ELR (cell line): ENCODE data around the gene NUDT1.
A peak's percentile ranks its signal among the peaks of the same experiment; 100 is the strongest.

ENCODE experiments used
- DNase-seq: peaks from one replicate; pipeline ENCODE4 v3.0.0-alpha.2; 2015; ENCODE audit warnings: low read depth

The NUDT1 gene

DNA sequence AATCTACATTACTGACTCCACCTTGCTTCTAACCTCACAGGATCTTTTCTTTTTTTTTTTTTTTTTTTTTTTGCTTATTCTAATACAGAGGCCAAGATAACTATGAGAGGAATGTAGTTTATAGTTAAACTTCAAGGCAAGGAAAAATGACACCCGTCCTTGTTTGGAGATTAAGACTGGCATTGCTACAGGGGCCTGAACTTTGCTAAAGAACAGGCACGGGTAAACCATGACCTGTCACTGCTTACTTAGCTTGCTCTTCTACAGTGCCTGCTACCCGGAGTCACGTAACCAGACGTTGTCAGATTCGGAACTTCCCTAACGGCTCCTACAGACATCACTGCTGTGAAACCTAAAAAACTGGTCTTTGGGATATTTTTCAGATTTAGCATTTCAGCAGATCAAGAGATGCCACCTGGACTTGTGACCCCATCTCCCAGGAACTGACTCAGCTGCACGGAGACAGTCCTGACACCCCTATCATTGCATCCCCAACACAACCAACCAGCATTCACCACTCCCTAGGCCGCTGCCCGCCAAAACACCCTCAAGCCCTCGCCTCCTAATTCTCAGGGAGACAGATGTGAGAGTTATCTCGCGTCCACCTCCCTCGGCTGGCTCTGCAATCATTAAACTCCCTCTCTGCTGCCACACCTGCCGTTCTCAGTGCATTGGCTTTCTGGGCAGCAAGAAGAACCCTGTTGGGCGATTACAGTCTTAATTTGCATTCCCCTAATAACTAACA lies 36.8 kb upstream of the NUDT1 start:
- DNase-seq: no peak

DNA sequence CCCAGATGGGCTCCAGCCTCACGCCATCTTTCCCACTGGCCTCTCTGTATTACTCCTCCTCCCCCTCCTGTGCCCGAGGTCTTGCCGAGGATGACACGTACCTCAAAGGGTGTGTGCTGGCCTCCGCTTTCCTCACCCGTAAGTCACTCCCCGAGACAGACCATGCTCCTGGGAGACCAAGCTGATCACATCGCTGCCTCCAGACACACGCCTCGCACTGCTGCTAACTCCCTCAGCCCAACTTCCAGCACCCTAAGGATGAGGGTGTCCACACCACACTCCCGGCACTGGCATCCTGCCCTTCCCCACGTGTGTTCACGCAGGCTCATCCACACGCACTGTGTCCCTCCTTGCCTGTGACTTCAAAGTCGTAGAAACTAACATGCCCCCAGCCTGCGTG lies 33.3 kb upstream of the NUDT1 start:
- DNase-seq: no peak

DNA sequence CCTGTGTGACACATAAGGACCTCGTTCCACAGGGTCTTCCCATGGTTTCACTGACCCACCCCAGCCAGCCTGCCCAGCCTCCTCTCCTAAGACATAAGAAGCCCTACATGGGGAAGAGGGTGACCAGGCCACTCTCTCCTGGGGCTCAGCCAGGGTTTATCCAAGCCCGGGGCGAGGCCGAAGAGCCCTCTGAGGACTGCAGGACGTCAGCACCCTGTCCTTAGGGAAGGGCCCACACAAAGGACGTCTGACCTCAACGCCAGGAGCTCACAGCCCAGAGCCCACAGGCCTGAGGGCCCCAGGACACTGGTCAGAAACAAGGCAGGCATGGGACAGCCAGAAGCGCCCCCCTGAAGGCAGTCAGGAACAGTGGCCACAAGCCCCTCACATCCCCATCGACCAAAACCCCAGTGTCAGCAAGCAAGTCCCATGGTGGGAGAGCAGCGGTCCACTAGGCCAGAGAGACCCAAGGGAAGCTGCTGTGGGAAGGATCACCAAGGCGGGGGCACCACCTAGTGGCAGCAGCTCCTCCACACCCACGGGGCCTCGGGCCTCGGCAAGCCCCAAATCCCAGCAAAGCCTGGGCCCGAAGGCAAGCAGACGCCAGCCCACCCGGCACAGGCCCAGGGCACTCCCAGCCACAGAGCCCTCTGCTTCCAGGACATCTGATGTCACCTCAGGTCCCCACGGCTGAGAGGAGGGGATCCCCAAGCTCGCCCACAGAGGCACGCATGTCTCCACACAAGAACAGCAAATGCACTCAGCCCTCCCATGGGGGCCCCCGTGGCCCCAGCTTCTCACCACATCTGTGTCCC lies 32.7 kb upstream of the NUDT1 start:
- peak; percentile 70 for DNase-seq

DNA sequence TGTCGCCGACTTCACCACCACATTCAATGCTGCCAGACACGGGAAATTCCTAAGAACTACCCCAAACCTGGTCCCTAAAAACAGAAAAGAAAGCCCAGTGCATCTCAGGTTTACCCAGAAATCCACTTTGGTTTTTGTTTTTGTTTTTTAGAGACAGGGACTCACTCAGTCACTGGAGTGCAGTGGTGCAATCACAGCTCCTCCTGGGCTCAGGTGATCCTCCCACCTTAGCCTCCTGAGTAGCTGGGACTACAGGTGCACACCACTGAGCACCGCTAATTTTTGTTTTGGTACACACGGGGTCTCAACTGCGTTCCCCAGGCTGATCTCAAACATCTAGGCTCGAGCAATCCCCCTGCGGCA lies 32.1 kb upstream of the NUDT1 start:
- no peak for DNase-seq

DNA sequence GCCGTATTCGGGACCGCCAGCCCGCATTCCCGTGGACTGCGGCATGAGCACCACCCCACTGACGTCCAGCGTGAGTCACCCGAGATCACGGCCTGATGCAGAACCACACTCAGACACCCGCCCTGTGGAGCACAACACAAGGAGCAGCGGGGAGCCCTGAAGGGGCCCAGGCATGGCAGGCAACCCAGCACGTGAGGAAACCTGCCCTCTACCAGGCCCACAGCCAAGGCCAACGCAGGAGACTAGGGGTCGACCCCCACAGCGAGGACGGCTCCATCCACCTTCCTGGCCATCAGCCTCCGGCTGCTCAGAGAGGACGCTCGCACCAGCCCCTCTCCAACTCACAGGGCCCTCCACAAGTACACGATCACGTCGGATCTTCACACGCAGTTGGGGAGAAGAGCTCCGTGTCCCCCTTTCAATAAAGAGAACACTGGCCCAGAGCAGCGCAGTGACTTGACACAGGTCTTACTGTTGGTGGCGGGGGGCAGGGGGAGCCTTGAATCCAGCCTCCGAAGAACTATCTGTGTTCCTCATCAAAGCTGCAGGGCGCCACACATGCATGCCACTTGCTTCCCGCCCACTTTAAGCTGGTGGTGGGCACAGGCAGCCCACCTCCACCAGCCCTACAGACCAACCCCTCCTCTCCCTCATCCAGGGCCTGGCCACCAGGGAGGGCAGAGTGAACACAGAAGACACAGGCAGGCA lies 31.3 kb upstream of the NUDT1 start:
- no peak for DNase-seq

DNA sequence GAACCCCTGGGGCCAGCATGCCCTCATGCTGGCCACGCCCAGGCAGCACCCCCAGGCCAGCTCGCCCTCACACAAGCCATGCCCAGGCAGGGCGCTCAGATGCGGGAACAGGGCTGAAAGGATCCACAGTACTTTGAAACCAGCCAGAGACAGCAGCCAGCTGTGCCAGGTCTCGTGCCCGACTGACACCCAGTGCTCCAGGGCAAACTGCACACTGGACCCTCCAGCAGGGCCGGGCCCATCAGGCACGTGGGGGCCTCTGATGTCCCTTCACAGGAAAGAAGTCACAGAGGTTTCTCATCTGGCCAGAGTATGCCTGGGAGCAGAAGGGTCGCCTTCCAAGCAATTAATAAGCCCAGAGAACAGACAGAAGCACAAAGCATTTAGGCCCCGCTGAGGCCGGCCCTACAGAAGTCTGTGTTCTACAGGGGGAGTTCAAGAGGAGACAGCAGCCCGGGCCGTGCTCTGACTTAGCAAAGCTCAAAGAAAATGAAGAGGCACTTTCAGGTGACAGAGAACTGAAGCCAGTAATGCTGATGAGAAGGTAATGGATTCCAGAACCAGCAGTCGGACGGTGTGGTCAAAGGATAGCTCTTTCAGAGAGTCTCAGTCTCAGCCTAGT lies 30.7 kb upstream of the NUDT1 start:
- no peak for DNase-seq

DNA sequence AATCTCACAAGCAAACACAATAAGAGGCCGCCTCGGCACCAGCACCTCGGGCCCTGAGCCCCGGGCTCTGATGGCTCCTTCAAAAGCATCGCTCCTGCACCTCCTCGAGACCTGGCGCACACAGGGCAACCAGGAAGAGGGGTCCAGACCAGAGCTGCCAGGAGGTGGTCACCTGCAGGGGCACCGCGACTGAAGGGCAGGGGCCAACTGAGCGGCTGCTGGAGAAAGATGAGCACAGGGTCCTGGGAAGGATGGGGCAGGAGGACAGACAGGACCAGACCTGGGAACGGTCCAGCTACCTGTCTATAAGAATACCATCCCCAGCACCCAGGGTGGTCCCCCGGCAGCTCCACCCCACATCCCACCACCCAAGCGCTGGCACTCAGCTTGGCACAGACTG lies 30.1 kb upstream of the NUDT1 start:
- DNase-seq: no peak

DNA sequence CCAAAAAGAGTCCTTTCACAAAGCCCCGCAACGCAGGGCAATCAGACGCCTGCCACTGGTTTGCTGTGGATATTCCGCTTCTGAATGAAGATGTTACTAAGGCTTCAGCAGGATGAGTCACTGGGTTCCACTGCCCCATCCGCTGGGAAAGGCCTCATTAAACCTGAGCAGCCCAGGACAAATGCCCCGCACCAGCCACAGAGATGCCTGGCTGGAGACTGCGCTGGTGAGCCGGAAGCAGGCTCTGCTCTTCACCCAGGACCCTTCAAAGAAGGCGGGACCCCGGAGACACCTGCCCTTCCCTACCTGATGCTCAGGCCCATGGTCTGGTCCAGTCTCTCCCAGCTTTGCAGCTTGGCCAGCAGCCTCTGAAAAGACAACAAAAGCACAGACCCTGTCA lies 29.1 kb upstream of the NUDT1 start:
- peak; percentile 42 for DNase-seq

DNA sequence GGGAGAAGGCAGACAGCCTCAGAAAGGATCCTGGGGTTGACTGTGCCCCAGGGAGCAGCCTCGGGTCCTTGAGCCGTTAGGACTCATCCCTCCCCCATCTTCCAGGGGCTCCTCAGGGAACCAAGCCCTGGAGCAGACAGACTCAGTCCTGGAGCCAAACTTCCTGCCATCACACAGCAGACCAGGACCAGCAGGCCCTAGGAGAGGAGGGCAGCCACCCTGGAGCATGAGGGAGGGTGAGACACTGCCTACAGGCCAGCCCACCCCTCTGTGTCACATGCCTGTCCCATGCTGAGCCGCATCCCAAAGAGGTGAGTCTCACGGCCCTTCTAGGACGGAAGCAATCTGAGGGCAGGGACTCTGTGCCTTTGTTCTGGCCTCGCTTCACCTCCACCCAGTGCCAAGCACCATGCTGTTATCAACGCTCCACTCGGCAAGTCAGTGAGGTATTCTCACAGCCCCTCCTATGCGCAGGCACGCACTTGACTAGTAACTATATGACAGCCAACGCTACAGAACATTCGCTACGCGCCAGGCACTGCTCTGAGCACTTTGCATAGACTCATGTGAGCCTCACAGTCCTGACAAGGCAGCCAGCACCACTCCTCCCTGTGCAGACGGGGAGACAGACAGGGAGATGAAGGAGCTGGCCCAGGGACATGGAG lies 28.3 kb upstream of the NUDT1 start:
- no peak for DNase-seq

DNA sequence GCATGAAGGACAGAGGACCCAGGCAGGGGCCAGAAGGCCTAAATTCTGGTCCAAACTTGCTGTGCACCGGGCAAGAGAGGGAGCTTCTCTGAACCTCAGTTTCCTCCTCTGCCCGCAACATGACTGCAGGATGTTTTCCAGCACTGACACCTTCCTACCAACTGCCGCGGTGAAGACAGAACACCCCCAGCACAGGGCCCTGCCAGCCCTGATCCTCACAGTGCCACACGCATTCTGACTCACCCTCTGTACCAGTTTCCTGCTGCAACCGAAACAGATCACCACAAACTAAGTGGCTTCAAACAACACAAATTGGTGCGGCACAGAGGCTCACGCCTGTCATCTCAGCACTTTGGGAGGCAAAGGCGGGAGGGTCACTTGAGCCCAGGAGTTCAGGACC lies 27.4 kb upstream of the NUDT1 start:
- no peak for DNase-seq

DNA sequence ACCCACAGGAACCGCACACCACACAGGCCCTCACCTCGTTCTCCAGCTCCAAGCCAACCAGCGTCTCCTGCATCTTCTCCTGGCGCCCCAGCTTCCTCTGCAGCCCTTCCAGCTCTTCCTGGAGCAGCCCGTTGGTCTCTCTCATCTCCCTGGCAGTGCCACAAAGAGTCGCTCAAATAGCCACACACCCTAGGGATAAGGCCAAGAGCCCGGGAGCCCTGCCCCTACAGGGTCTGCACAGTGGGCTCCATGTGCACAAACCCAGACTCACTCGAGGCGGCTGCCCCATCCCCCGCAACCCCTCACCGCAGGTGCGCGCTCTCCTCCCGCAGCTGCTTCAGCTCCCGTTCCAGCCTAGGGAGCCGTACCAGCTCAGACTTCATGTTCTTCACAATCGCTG lies 26.2 kb upstream of the NUDT1 start:
- DNase-seq: no peak

DNA sequence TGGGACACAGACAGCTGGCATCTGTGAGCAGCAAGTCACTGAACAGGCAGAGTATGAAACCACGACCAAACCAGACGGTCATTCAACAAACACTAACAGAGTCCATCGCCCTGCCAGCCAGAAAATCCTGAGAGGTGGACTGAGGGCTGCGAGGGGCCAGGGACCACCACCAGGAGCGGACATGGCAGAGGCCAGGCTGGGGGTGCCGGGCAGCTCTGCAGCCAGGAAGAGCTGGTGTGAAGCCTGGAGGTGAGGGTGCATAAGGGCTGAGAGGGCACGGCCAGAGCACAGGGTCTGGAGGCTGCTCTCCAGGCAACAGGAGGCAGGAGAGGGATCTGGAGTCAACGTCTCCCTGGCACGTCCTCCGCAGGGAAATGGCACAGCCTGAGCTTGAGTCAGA lies 24.8 kb upstream of the NUDT1 start:
- DNase-seq: no peak

DNA sequence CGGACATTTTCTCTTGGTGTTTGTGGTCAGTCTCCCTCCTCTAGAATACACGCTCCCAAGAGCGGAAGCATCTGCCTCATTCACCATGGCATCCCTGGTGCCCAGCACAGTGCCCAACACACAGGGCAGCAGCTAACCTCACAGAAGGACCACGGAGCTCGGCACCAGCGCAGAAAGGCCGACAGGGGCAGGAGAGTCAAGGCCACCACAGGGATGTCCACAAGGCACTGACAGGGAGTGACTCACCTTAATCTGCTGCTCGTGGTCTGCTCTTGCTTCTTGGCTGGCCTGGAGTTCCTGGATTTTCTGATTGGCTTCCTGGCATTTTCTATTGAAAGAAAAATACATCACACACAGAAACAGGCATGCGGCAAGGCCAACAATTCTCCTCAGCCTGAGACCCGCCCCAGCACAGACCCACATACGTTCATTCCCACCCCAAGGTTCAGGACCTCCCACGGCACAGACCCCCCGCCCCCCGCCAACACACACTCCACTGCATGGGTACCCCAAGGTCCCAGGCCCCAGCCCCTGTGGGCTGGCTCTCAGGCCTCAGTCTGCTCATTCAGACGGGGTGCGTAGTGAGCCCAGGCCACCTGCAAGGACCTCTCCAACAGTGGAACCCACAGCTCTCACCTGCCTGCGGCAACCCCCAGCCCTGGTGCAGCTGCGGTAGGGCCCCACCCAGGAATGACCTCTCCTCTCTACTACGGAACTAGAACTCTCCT lies 24.1 kb upstream of the NUDT1 start:
- peak; percentile 39 for DNase-seq

DNA sequence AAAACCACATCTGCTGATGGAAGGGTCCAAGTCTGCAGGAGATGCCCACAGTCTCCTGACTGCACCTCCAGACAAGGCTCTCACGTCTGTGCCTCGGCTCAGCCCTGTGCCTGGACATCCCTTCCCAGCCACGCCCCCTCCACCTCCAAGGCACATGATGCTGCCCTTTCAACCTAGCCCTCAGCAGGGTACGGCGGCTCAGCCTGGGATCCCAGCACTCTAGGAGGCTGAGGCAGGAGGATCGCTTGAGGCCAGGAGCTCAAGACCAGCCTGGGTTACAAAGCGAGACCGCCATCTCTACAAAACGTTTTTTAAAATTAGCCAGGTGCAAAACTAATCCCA lies 23.6 kb upstream of the NUDT1 start:
- DNase-seq: no peak

DNA sequence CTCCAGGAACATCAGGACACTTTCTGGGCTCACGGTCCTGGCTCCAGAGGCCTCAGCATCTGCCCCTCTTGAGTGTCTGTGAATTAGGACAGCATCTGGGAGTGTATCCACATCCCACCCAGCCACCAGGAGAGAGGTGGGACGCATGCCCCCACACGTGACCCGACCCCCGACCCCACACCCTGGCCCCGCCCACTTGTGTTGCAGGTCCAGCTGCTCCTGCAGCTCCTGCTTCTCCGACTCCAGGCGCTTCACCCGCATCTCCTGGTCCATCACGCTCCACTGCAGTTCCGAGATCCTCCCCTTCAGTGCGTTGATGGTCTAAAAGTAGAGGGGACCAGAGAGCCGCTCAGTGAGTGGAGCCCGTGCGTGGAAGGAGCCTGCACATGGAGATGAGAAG lies 22.9 kb upstream of the NUDT1 start:
- DNase-seq: no peak

DNA sequence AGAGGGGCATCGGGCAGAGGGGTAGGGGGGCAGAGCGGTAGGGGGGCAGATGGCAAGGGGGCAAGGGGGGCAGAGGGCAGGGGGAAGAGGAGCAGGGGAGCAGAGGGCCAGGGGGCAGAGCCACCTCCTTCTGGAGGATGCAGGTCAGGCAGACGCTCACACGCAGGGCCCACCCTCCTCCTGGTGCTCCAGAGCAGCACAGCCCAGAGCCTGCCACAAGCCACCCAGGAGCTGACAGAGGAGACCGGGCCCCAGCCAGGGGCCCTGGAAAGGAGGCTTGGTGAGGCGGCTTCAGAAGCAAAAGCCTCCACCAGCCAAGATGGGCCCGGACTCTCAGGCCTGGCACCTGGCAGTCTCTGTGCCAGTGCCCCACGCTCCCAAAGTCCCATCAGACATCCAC lies 22.4 kb upstream of the NUDT1 start:
- no peak for DNase-seq

DNA sequence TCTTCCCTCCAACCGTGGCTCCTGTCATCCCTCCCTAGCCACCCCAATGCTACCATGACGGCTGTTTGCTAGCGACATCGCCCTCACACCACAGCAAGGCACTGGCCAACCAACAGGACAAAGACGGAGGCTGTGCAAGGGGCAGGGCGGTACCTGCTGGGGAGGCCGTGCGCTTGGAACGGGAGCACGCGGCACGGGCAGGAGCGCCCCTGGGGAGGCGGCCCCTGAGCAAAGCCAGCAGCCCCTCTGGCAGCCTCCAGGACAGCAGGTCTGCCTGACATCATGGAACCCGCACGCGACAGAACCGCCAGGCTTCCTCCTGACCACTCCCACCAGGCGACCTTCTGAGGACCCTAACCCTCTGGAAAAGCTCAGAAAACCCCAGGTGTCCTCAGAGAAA lies 22.0 kb upstream of the NUDT1 start:
- DNase-seq: no peak

DNA sequence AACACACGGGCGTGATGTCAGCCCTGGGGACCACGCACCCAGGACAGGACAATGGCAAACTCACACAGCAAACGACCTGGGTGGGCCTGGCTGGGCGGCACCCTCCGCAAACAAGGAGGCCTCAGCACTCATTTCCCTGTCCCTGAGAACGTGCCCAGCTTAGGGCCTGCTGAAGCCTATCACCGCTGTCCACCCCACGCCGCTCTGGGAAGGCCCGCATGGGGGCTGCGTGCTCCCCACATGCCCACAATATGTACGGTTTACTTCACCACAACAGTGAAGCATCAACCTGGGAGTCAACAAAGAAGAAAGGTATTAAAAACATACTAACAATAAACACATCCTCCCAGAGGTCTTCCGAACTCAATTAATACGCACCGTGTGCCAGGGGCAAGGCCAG lies 21.5 kb upstream of the NUDT1 start:
- DNase-seq: no peak

DNA sequence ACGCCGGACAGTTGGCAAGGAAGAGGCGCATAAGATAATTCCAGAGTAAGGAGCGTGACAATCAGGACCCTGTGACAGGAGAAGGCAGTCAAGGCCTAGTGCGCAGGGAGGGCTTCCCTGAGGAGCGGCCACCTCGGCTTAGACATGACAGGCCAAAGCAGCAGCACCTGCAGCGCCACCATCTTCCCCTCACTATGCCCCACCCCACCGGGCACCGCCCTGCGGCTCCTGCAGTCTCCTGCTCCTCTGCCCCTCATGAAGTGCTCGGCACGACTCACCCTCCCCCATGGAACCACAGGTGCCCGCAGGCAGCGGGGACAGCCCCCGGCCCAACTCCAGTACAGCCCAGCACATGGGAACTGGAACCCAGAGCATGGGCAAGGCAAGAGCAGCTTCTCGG lies 21.1 kb upstream of the NUDT1 start:
- no peak for DNase-seq

DNA sequence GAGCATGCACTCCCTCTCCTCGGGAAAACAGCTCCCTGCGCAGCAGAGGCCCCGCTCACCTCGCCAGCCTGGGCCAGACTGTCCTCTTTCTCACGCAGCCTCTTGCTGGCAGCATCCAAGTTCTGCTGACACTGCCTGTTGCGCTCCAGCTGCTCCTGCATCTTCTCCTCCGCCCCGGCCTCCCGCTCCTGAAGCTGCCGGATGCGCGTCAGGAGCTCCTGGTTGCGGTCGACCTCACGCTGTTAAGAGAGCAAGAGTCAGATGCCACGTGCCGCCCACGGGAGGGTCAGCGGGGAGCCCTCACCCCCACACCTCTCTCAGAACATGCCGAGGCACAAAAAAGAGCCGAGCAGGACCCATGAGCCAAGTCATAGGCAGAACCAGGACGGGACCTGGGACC lies 19.5 kb upstream of the NUDT1 start:
- DNase-seq: no peak

DNA sequence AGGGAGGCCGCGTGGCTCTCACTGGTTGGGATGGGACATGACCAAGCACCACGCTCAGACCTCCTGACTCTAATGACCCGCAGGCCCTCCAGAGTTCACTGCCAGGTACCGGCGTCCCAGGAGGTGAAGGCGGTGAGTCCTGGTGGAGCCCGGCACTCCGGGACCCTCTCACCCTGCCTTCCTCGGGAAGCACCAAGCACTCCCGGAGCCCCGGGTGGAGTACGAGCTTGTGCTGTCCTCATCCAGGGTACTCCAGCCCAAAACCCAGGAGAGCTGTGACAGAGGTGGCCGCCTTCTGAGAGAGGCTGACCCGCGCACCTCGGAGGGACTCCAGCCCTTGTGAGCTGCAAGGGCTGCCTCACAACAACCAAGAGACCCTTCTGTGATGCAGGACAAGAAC lies 18.7 kb upstream of the NUDT1 start:
- no peak for DNase-seq

DNA sequence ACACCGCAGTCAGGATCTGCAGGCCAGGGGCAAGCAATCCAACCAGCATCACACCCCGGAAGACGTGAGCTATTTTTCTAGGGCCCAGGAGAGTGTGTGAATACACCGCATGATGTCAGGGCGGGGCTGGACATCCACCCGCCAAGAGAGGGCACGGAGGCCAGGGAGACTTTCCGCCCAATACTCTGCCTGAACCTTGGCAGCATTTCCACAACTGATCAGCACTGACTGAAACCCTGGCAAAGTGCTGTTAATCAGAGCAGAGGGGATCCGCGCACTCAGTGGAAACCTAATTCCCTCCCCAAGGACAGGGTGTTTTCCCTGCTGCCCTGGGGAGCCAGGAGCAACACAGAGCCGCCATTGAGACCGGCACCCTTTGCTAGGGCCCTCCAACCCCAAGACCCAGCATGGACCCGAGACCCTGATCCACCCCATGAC lies 17.5 kb upstream of the NUDT1 start:
- no peak for DNase-seq
